Measurements from ENCODE around the gene FSTL4. TPM values are rescaled to one million over a fixed set of nuclear protein-coding genes. Genes with fewer than 3 reads are reported as not detected.

FSTL4 gene
- polyA plus RNA-seq, 1 donor from 2014 or later, result 0.57 TPM

- no peaks in the 10 kb centered on the region for H4K20me1 ChIP-seq (ENCODE audit: insufficient read depth)
- no peaks in the 10 kb centered on the region for H3K36me3 ChIP-seq (ENCODE audit: insufficient read depth, low read length)
- no peak overlapping the region for H2AFZ ChIP-seq (ENCODE audit: low read depth, low read length)
- no peak overlapping the region for H3K27ac ChIP-seq (ENCODE audit: low read length)
- H3K27me3 ChIP-seq (ENCODE audit: insufficient read depth, low read depth, low read length), result no peaks in the 10 kb centered on the region
- no peak overlapping the region for H3K4me2 ChIP-seq (ENCODE audit: low read length)
- H3F3A ChIP-seq (ENCODE audit: insufficient read depth, low read length, poor library complexity, severe bottlenecking), result no peaks in the 10 kb centered on the region
- H3K4me3 ChIP-seq (ENCODE audit: low read length), result no peak overlapping the region
- no peaks in the 10 kb centered on the region for H3K9me2 ChIP-seq (ENCODE audit: insufficient read depth, low read length)
- no peaks in the 10 kb centered on the region for H3K79me2 ChIP-seq (replicated peaks; ENCODE audit: insufficient read depth, low read length)
- no peak for TF ChIP-seq SMC3 (conservative IDR thresholded peaks at IDR 0.05; ENCODE audit: poor library complexity)
- TF ChIP-seq CTCF (IDR thresholded peaks at IDR 0.05; ENCODE audit: poor library complexity, severe bottlenecking), result no peak
- TF ChIP-seq EZH2 (IDR thresholded peaks at IDR 0.05; ENCODE audit: borderline replicate concordance, insufficient read depth, low read length, poor library complexity, severe bottlenecking), result no peak
- TF ChIP-seq RAD21 (conservative IDR thresholded peaks at IDR 0.05), result no peak
- TF ChIP-seq EP300 (conservative IDR thresholded peaks at IDR 0.05; ENCODE audit: poor library complexity, severe bottlenecking), result no peak
- TF ChIP-seq MXI1 (conservative IDR thresholded peaks at IDR 0.05; ENCODE audit: poor library complexity, severe bottlenecking), result no peak
- no peak for TF ChIP-seq POLR2AphosphoS5 (IDR thresholded peaks at IDR 0.05)
- TF ChIP-seq TAF1 (IDR thresholded peaks at IDR 0.05; ENCODE audit: low read depth), result no peak
- no peak for TF ChIP-seq REST (IDR thresholded peaks at IDR 0.05; ENCODE audit: borderline replicate concordance)
- H3K9ac ChIP-seq (ENCODE audit: low read length), result no peak overlapping the region
- H3K9me3 ChIP-seq (ENCODE audit: low read length), result no peaks in the 10 kb centered on the region
Observed at GRCh38 chr5:133652951-133653759, 40.8 kb upstream of the FSTL4 start.

GRCh38 chr5:133644000-133644865, 31.9 kb upstream of the FSTL4 start:
- H3K27ac ChIP-seq (ENCODE audit: low read length), result no peak overlapping the region
- no peak overlapping the region for H3K4me2 ChIP-seq (ENCODE audit: low read length)
- H3K79me2 ChIP-seq (replicated peaks; ENCODE audit: insufficient read depth, low read length), result no peaks in the 10 kb centered on the region
- no peak overlapping the region for H2AFZ ChIP-seq (ENCODE audit: low read depth, low read length)
- no peaks in the 10 kb centered on the region for H3K9me3 ChIP-seq (ENCODE audit: low read length)
- no peaks in the 10 kb centered on the region for H3F3A ChIP-seq (ENCODE audit: insufficient read depth, low read length, poor library complexity, severe bottlenecking)
- TF ChIP-seq CTCF (IDR thresholded peaks at IDR 0.05; ENCODE audit: poor library complexity, severe bottlenecking), result no peak
- no peak for TF ChIP-seq TAF1 (IDR thresholded peaks at IDR 0.05; ENCODE audit: low read depth)
- no peak for TF ChIP-seq POLR2AphosphoS5 (IDR thresholded peaks at IDR 0.05)
- TF ChIP-seq SMC3 (conservative IDR thresholded peaks at IDR 0.05; ENCODE audit: poor library complexity), result no peak
- TF ChIP-seq REST (IDR thresholded peaks at IDR 0.05; ENCODE audit: borderline replicate concordance), result no peak
- TF ChIP-seq EZH2 (IDR thresholded peaks at IDR 0.05; ENCODE audit: borderline replicate concordance, insufficient read depth, low read length, poor library complexity, severe bottlenecking), result no peak
- TF ChIP-seq MXI1 (conservative IDR thresholded peaks at IDR 0.05; ENCODE audit: poor library complexity, severe bottlenecking), result no peak
- no peak for TF ChIP-seq EP300 (conservative IDR thresholded peaks at IDR 0.05; ENCODE audit: poor library complexity, severe bottlenecking)
- no peak for TF ChIP-seq RAD21 (conservative IDR thresholded peaks at IDR 0.05)
- no peak overlapping the region for H3K9ac ChIP-seq (ENCODE audit: low read length)
- no peaks in the 10 kb centered on the region for H4K20me1 ChIP-seq (ENCODE audit: insufficient read depth)
- no peaks in the 10 kb centered on the region for H3K9me2 ChIP-seq (ENCODE audit: insufficient read depth, low read length)
- H3K27me3 ChIP-seq (ENCODE audit: insufficient read depth, low read depth, low read length), result no peaks in the 10 kb centered on the region
- H3K4me3 ChIP-seq (ENCODE audit: low read length), result no peak overlapping the region
- no peaks in the 10 kb centered on the region for H3K36me3 ChIP-seq (ENCODE audit: insufficient read depth, low read length)

Data from neural cell (in vitro differentiated cells).